Ascending aorta (tissue), 2 donors: ENCODE results near the gene MDN1. TPM values are rescaled to one million over a fixed set of nuclear protein-coding genes. Genes with fewer than 3 reads are reported as not detected.

Experiments used
- DNase-seq, 2 donors: peaks; one replicate each; pipeline ENCODE4 v3.0.0-alpha.2; 2019; ENCODE audit warnings: low spot score in 2 of 2
- H3K27ac ChIP-seq, 2 donors: fragments of 200-600 bp; sonication (generic); one replicate each; pipeline ENCODE4 v1.5.1; 2016 to 2017; ENCODE audit warnings: mild to moderate bottlenecking in 1 of 2
- H3K27me3 ChIP-seq: fragments of 200-600 bp; sonication (generic); one replicate; pipeline ENCODE4 v1.5.1; 2017
- H3K36me3 ChIP-seq, 2 donors: fragments of 200-600 bp; sonication (generic); one replicate each; pipeline ENCODE4 v1.5.1; 2016
- H3K4me1 ChIP-seq, 2 donors: fragments of 200-600 bp; sonication (generic); one replicate each; pipeline ENCODE4 v1.5.1; 2016 to 2017; ENCODE audit warnings: mild to moderate bottlenecking in 1 of 2
- H3K4me3 ChIP-seq, 2 donors: fragments of 200-600 bp; sonication (generic); one replicate each; pipeline ENCODE4 v1.5.1; 2016 to 2017; ENCODE audit warnings: mild to moderate bottlenecking in 1 of 2
- H3K9me3 ChIP-seq, 2 donors: fragments of 200-600 bp; sonication (generic); one replicate each; pipeline ENCODE4 v1.5.1; 2016
- CTCF ChIP-seq, 3 experiments: fragments of 200-600 bp in 2 of 3; fragments of 450-650 bp in 1 of 3; sonication (generic) in 2 of 3; IDR thresholded peaks; one replicate each; pipeline ENCODE4 v1.5.1; 2016 to 2019; ENCODE audit warnings: antibody characterized with exemption in 3 of 3, mild to moderate bottlenecking in 1 of 3, moderate library complexity in 1 of 3
- intact Hi-C: fragments of 100-400 bp; cut with DNase I; formaldehyde crosslinking; loops from one replicate; pipeline ENCODE4 v1.15.1; 2023
- total RNA-seq: library from RNA; depleted of rRNA; stranded (reverse); fragments of >200 nt; gene quantifications from one replicate; pipeline ENCODE4 v1.1.0, GENCODE V29; 2016

MDN1 gene
- total RNA-seq, 1 donor from 2014 or later = 12.2 TPM

GRCh38 chr6:89794324-89794723 is 25.3 kb downstream of the MDN1 start:
- intact Hi-C loops = no loop called here
- Histone ChIP-seq H3K4me1 (no peaks in the 10 kb centered on the region), H3K27ac (no peak overlapping the region), H3K36me3 (peaks cover 28 to 47% of the 10 kb centered on the region in 2 donors), H3K27me3 (no peaks in the 10 kb centered on the region), H3K9me3 (no peaks in the 10 kb centered on the region), H3K4me3 (no peak overlapping the region)
- DNase-seq = no peak
- TF ChIP-seq CTCF (IDR thresholded peaks at IDR 0.05) = no peak

GRCh38 chr6:89793586-89793985 is 26.0 kb downstream of the MDN1 start:
- H3K36me3 ChIP-seq = peaks cover 31 to 51% of the 10 kb centered on the region in 2 donors

GRCh38 chr6:89792881-89793280 is 26.7 kb downstream of the MDN1 start:
- Histone ChIP-seq H3K4me1 (no peaks in the 10 kb centered on the region), H3K27ac (no peak overlapping the region), H3K4me3 (no peak overlapping the region), H3K9me3 (no peaks in the 10 kb centered on the region), H3K27me3 (no peaks in the 10 kb centered on the region), H3K36me3 (peaks cover 33 to 58% of the 10 kb centered on the region in 2 donors)
- no peak for DNase-seq
- no peak for TF ChIP-seq CTCF (IDR thresholded peaks at IDR 0.05)
- intact Hi-C loops = no loop called here

More at GRCh38 chr6:89793586-89793985, 26.0 kb downstream of the MDN1 start:
- TF ChIP-seq CTCF (IDR thresholded peaks at IDR 0.05) = no peak
- Histone ChIP-seq H3K9me3 (no peaks in the 10 kb centered on the region), H3K4me1 (no peaks in the 10 kb centered on the region), H3K27me3 (no peaks in the 10 kb centered on the region), H3K4me3 (no peak overlapping the region), H3K27ac (no peak overlapping the region)
- intact Hi-C loops = no loop called here
- DNase-seq = no peak

GRCh38 chr6:89790403-89790802 is 29.2 kb downstream of the MDN1 start:
- DNase-seq = no peak
- no peaks in the 10 kb centered on the region for H3K9me3 ChIP-seq
- no peak for TF ChIP-seq CTCF (IDR thresholded peaks at IDR 0.05)
- no peaks in the 10 kb centered on the region for H3K27me3 ChIP-seq
- no peaks in the 10 kb centered on the region for H3K4me1 ChIP-seq
- H3K4me3 ChIP-seq = no peak overlapping the region
- intact Hi-C loops = no loop called here
- H3K27ac ChIP-seq = no peak overlapping the region
- peaks cover 47 to 78% of the 10 kb centered on the region in 2 donors for H3K36me3 ChIP-seq

GRCh38 chr6:89789980-89790379 is 29.6 kb downstream of the MDN1 start:
- peaks cover 47 to 76% of the 10 kb centered on the region in 2 donors for H3K36me3 ChIP-seq
- no peak for TF ChIP-seq CTCF (IDR thresholded peaks at IDR 0.05)

More at GRCh38 chr6:89789980-89790379, 29.6 kb downstream of the MDN1 start:
- Histone ChIP-seq H3K4me3 (no peak overlapping the region), H3K27ac (no peak overlapping the region), H3K27me3 (no peaks in the 10 kb centered on the region), H3K9me3 (no peaks in the 10 kb centered on the region), H3K4me1 (no peaks in the 10 kb centered on the region)
- intact Hi-C loops = no loop called here
- no peak for DNase-seq
